Upper lobe of right lung (tissue), 1 donor: Measurements from ENCODE around the gene REPS1. TPM values are rescaled to one million over a fixed set of nuclear protein-coding genes. Genes with fewer than 3 reads are reported as not detected.
"Not testable (repeated sequence)": the region's sequence is repeated elsewhere in the genome, so short reads cannot be mapped to it uniquely, and the experiment has no call there.

Experiments used
- ATAC-seq: fragments of 200-7000 bp; cut with Tn5 transposase; one replicate; pipeline ENCODE4 v1.9.1; 2020; ENCODE audit warnings: mild to moderate bottlenecking, moderate library complexity
- DNase-seq: peaks from one replicate; pipeline ENCODE4 v3.0.0-alpha.2; 2020
- H3K27ac ChIP-seq: fragments of 200-600 bp; one replicate; pipeline ENCODE4 v1.8.0; 2022
- H3K27me3 ChIP-seq: fragments of 200-600 bp; one replicate; pipeline ENCODE4 v1.8.0; 2022; ENCODE audit warnings: mild to moderate bottlenecking
- H3K36me3 ChIP-seq: fragments of 200-600 bp; one replicate; pipeline ENCODE4 v1.8.0; 2022
- H3K4me1 ChIP-seq: fragments of 200-600 bp; one replicate; pipeline ENCODE4 v1.8.0; 2022
- H3K4me3 ChIP-seq: fragments of 200-600 bp; one replicate; pipeline ENCODE4 v1.8.0; 2022; ENCODE audit warnings: mild to moderate bottlenecking
- H3K9me3 ChIP-seq: fragments of 200-600 bp; one replicate; pipeline ENCODE4 v1.8.0; 2022
- CTCF ChIP-seq: fragments of 200-600 bp; IDR thresholded peaks from one replicate; pipeline ENCODE4 v1.8.0; 2022; ENCODE audit warnings: antibody characterized with exemption
- intact Hi-C: fragments of 100-400 bp; cut with DNase I; formaldehyde crosslinking; loops from one replicate; pipeline ENCODE4 v1.11.0; 2022
- total RNA-seq: library from RNA; stranded (reverse); fragmentation: NEBNext Ultra II Directional; extraction: Animal tissue kit (Norgen Biotek cat#: 25700); gene quantifications from one replicate; pipeline ENCODE4 v1.2.1, GENCODE V29; 2021
- donor health status: DM: no; HTN: yes; CAD: no; lungs with severe emphysema.

Gene REPS1
- total RNA-seq, 1 donor from 2014 or later = 35.4 TPM

- Histone ChIP-seq H3K4me1 (no peaks in the 10 kb centered on the region), H3K27me3 (no peaks in the 10 kb centered on the region), H3K4me3 (no peak overlapping the region), H3K9me3 (no peaks in the 10 kb centered on the region), H3K27ac (no peak overlapping the region), H3K36me3 (no peaks in the 10 kb centered on the region)
- DNase-seq (no peak), ATAC-seq (peak; percentile 32)
- no peak for TF ChIP-seq CTCF
- intact Hi-C loops = no loop called here
Measured at GRCh38 chr6:138999949-139000725, 12.1 kb upstream of the REPS1 start.

- no peak overlapping the region for H3K27ac ChIP-seq
- H3K4me3 ChIP-seq = no peak overlapping the region
- no peaks in the 10 kb centered on the region for H3K4me1 ChIP-seq
- intact Hi-C loops = no loop called here
- H3K36me3 ChIP-seq = no peaks in the 10 kb centered on the region
- no peaks in the 10 kb centered on the region for H3K27me3 ChIP-seq
- no peak for ATAC-seq
- no peak for DNase-seq
- H3K9me3 ChIP-seq = no peaks in the 10 kb centered on the region
- TF ChIP-seq CTCF = no peak
Measured at GRCh38 chr6:138997136-138997535, 9.1 kb upstream of the REPS1 start.

GRCh38 chr6:138996524-138996923 lies 8.5 kb upstream of the REPS1 start:
- H3K4me1 ChIP-seq = no peaks in the 10 kb centered on the region
- H3K36me3 ChIP-seq = no peaks in the 10 kb centered on the region
- H3K27me3 ChIP-seq = no peaks in the 10 kb centered on the region
- ATAC-seq (no peak), DNase-seq (no peak)
- no peak overlapping the region for H3K4me3 ChIP-seq
- no peak overlapping the region for H3K27ac ChIP-seq
- H3K9me3 ChIP-seq = no peaks in the 10 kb centered on the region
- no peak for TF ChIP-seq CTCF
- intact Hi-C loops = no loop called here

- H3K4me3 ChIP-seq, intact Hi-C loops, H3K4me1 ChIP-seq, H3K9me3 ChIP-seq, H3K27ac ChIP-seq, DNase-seq, H3K36me3 ChIP-seq, ATAC-seq, H3K27me3 ChIP-seq: not testable (repeated sequence)
Measured at GRCh38 chr6:138993410-138993809, 5.4 kb upstream of the REPS1 start.

- ATAC-seq, H3K27me3 ChIP-seq, H3K36me3 ChIP-seq, DNase-seq, H3K27ac ChIP-seq, H3K4me3 ChIP-seq, H3K9me3 ChIP-seq, H3K4me1 ChIP-seq, intact Hi-C loops: not testable (repeated sequence)
Measured at GRCh38 chr6:138992965-138993364, 4.9 kb upstream of the REPS1 start.

- no peaks in the 10 kb centered on the region for H3K27me3 ChIP-seq
- DNase-seq (no peak), ATAC-seq (no peak)
- intact Hi-C loops = no loop called here
- no peak overlapping the region for H3K4me3 ChIP-seq
- H3K9me3 ChIP-seq = no peaks in the 10 kb centered on the region
- no peaks in the 10 kb centered on the region for H3K36me3 ChIP-seq
- H3K4me1 ChIP-seq = peaks cover 8% of the 10 kb centered on the region
- TF ChIP-seq CTCF = no peak
- H3K27ac ChIP-seq = no peak overlapping the region
Measured at GRCh38 chr6:138991206-138991605, 3.2 kb upstream of the REPS1 start.
